ENCODE data around the gene OR2F1.

The OR2F1 gene

GRCh38 chr7:143978585-143978984, 23.9 kb downstream of the OR2F1 start:
- ATAC-seq (no peak), DNase-seq (no peak)
- no peaks in the 10 kb centered on the region for H3K36me3 Mint-ChIP-seq (ENCODE audit: low read depth)
- no peak overlapping the region for H3K4me3 Mint-ChIP-seq
- no peaks in the 10 kb centered on the region for H3K9me3 Mint-ChIP-seq
- peaks cover 7% of the 10 kb centered on the region for H3K27me3 Mint-ChIP-seq
- H3K27ac Mint-ChIP-seq = no peak overlapping the region
- no peaks in the 10 kb centered on the region for H3K4me1 Mint-ChIP-seq

GRCh38 chr7:143979359-143979758, 24.7 kb downstream of the OR2F1 start:
- no peaks in the 10 kb centered on the region for H3K4me1 Mint-ChIP-seq
- ATAC-seq = no peak
- H3K27ac Mint-ChIP-seq = no peak overlapping the region
- no peaks in the 10 kb centered on the region for H3K36me3 Mint-ChIP-seq (ENCODE audit: low read depth)
- no peak for DNase-seq
- no peaks in the 10 kb centered on the region for H3K9me3 Mint-ChIP-seq
- H3K27me3 Mint-ChIP-seq = peaks cover 7% of the 10 kb centered on the region
- no peak overlapping the region for H3K4me3 Mint-ChIP-seq

GRCh38 chr7:143979998-143980397, 25.4 kb downstream of the OR2F1 start:
- no peaks in the 10 kb centered on the region for H3K4me1 Mint-ChIP-seq
- no peaks in the 10 kb centered on the region for H3K36me3 Mint-ChIP-seq (ENCODE audit: low read depth)
- peaks cover 7% of the 10 kb centered on the region for H3K27me3 Mint-ChIP-seq
- DNase-seq (no peak), ATAC-seq (no peak)
- no peak overlapping the region for H3K4me3 Mint-ChIP-seq
- no peak overlapping the region for H3K27ac Mint-ChIP-seq
- no peaks in the 10 kb centered on the region for H3K9me3 Mint-ChIP-seq

- Mint-ChIP-seq H3K9me3 (no peaks in the 10 kb centered on the region), H3K27ac (no peak overlapping the region), H3K27me3 (peaks cover 7% of the 10 kb centered on the region), H3K36me3 (ENCODE audit: low read depth) (no peaks in the 10 kb centered on the region), H3K4me1 (no peaks in the 10 kb centered on the region), H3K4me3 (no peak overlapping the region)
- ATAC-seq (no peak), DNase-seq (no peak)
Observed at GRCh38 chr7:143980746-143981510, 26.3 kb downstream of the OR2F1 start.

- Mint-ChIP-seq H3K4me3 (no peak overlapping the region), H3K4me1 (peaks cover 14% of the 10 kb centered on the region), H3K27ac (no peak overlapping the region), H3K36me3 (ENCODE audit: low read depth) (no peaks in the 10 kb centered on the region), H3K27me3 (peaks cover 7% of the 10 kb centered on the region), H3K9me3 (no peaks in the 10 kb centered on the region)
- DNase-seq = no peak
- no peak for ATAC-seq
Observed at GRCh38 chr7:143983960-143984359, 29.3 kb downstream of the OR2F1 start.

GRCh38 chr7:143987513-143987912, 32.9 kb downstream of the OR2F1 start:
- DNase-seq = no peak
- ATAC-seq = no peak
- Mint-ChIP-seq H3K27me3 (peaks cover 4% of the 10 kb centered on the region), H3K4me1 (peaks cover 14% of the 10 kb centered on the region), H3K4me3 (no peak overlapping the region), H3K9me3 (peaks cover 20% of the 10 kb centered on the region), H3K36me3 (ENCODE audit: low read depth) (peaks cover 2% of the 10 kb centered on the region), H3K27ac (no peak overlapping the region)

- DNase-seq (no peak), ATAC-seq (no peak)
- H3K27me3 Mint-ChIP-seq = peaks cover 4% of the 10 kb centered on the region
- peaks cover 2% of the 10 kb centered on the region for H3K36me3 Mint-ChIP-seq (ENCODE audit: low read depth)
- H3K4me3 Mint-ChIP-seq = no peak overlapping the region
- H3K4me1 Mint-ChIP-seq = peaks cover 14% of the 10 kb centered on the region
- H3K9me3 Mint-ChIP-seq = peaks cover 20% of the 10 kb centered on the region
- no peak overlapping the region for H3K27ac Mint-ChIP-seq
Observed at GRCh38 chr7:143988976-143989745, 34.5 kb downstream of the OR2F1 start.

GRCh38 chr7:143992670-143993069, 38.0 kb downstream of the OR2F1 start:
- DNase-seq (no peak), ATAC-seq (no peak)
- peaks cover 4% of the 10 kb centered on the region for H3K27me3 Mint-ChIP-seq
- H3K4me1 Mint-ChIP-seq = peaks cover 2% of the 10 kb centered on the region
- peaks cover 2% of the 10 kb centered on the region for H3K36me3 Mint-ChIP-seq (ENCODE audit: low read depth)
- H3K27ac Mint-ChIP-seq = no peak overlapping the region
- peaks cover 20% of the 10 kb centered on the region for H3K9me3 Mint-ChIP-seq
- H3K4me3 Mint-ChIP-seq = no peak overlapping the region

GRCh38 chr7:143993924-143994323, 39.3 kb downstream of the OR2F1 start:
- H3K36me3 Mint-ChIP-seq (ENCODE audit: low read depth) = peaks cover 2% of the 10 kb centered on the region
- ATAC-seq = no peak
- H3K4me3 Mint-ChIP-seq = no peak overlapping the region
- no peaks in the 10 kb centered on the region for H3K4me1 Mint-ChIP-seq
- DNase-seq = no peak
- H3K27ac Mint-ChIP-seq = no peak overlapping the region
- H3K9me3 Mint-ChIP-seq = peaks cover 20% of the 10 kb centered on the region
- H3K27me3 Mint-ChIP-seq = peaks cover 4% of the 10 kb centered on the region

GRCh38 chr7:144000020-144000419, 45.4 kb downstream of the OR2F1 start, which contains the start of gene OR6B1:
Gene OR6B1 (plus strand): TSS chr7:144000320. CDS start chr7:144003997, 3,677 bp downstream.
- Mint-ChIP-seq H3K4me3 (no peak within 1 kb of the TSS), H3K36me3 (ENCODE audit: low read depth) (no peaks in the 10 kb centered on the region), H3K9me3 (no peaks in the 10 kb centered on the region), H3K27me3 (peaks cover 2% of the 10 kb centered on the region), H3K4me1 (no peaks in the 10 kb centered on the region), H3K27ac (no peak within 1 kb of the TSS)
- ATAC-seq (no peak), DNase-seq (no peak)

GRCh38 chr7:144001543-144001942, 46.9 kb downstream of the OR2F1 start:
- Mint-ChIP-seq H3K27me3 (peaks cover 4% of the 10 kb centered on the region), H3K4me1 (no peaks in the 10 kb centered on the region), H3K27ac (no peak overlapping the region), H3K4me3 (no peak overlapping the region), H3K36me3 (ENCODE audit: low read depth) (no peaks in the 10 kb centered on the region), H3K9me3 (no peaks in the 10 kb centered on the region)
- DNase-seq = no peak
- ATAC-seq = no peak

- Mint-ChIP-seq H3K9me3 (peaks cover 15% of the 10 kb centered on the region), H3K27me3 (peaks cover 8% of the 10 kb centered on the region), H3K4me1 (no peaks in the 10 kb centered on the region), H3K36me3 (ENCODE audit: low read depth) (no peaks in the 10 kb centered on the region), H3K27ac (no peak overlapping the region), H3K4me3 (no peak overlapping the region)
- DNase-seq (no peak), ATAC-seq (no peak)
Observed at GRCh38 chr7:144004703-144005102, 50.1 kb downstream of the OR2F1 start.

- Mint-ChIP-seq H3K27me3 (peaks cover 11% of the 10 kb centered on the region), H3K27ac (no peak overlapping the region), H3K9me3 (peaks cover 22% of the 10 kb centered on the region), H3K36me3 (ENCODE audit: low read depth) (no peaks in the 10 kb centered on the region), H3K4me3 (no peak overlapping the region), H3K4me1 (no peaks in the 10 kb centered on the region)
- DNase-seq (no peak), ATAC-seq (no peak)
Observed at GRCh38 chr7:144006029-144006691, 51.5 kb downstream of the OR2F1 start.

GRCh38 chr7:144006692-144007042, 52.0 kb downstream of the OR2F1 start:
- Mint-ChIP-seq H3K9me3 (peaks cover 27% of the 10 kb centered on the region), H3K27me3 (peaks cover 11% of the 10 kb centered on the region), H3K27ac (no peak overlapping the region), H3K4me1 (no peaks in the 10 kb centered on the region), H3K36me3 (ENCODE audit: low read depth) (no peaks in the 10 kb centered on the region), H3K4me3 (no peak overlapping the region)
- DNase-seq = no peak
- no peak for ATAC-seq

- DNase-seq = no peak
- Mint-ChIP-seq H3K4me1 (no peaks in the 10 kb centered on the region), H3K36me3 (ENCODE audit: low read depth) (no peaks in the 10 kb centered on the region), H3K4me3 (no peak overlapping the region), H3K9me3 (peaks cover 28% of the 10 kb centered on the region), H3K27me3 (peaks cover 13% of the 10 kb centered on the region), H3K27ac (no peak overlapping the region)
- no peak for ATAC-seq
Observed at GRCh38 chr7:144009361-144009760, 54.7 kb downstream of the OR2F1 start.
